HepG2 (cell line): Measurements from ENCODE around the gene PRRC1. TPM values are rescaled to one million over a fixed set of nuclear protein-coding genes. Genes with fewer than 3 reads are reported as not detected.

ENCODE experiments used
- BCL6 ChIP-seq: IDR thresholded peaks from 2 replicates; pipeline ENCODE4 v1.6.1; 2016; ENCODE audit warnings: missing genetic modification reagents, missing compliant biosample characterization
- ESRRA ChIP-seq: sonication (generic); formaldehyde crosslinking; IDR thresholded peaks from 2 replicates; pipeline ENCODE4 v1.5.1; 2020; ENCODE audit warnings: mild to moderate bottlenecking, low read depth, missing genetic modification reagents
- HDAC2 ChIP-seq: sonication (generic); formaldehyde crosslinking; IDR thresholded peaks from 2 replicates; pipeline ENCODE4 v1.4.0; 2020; ENCODE audit warnings: missing genetic modification reagents
- KDM4B ChIP-seq: sonication (generic); formaldehyde crosslinking; IDR thresholded peaks from 2 replicates; pipeline ENCODE4 v1.4.0; 2020; ENCODE audit warnings: missing genetic modification reagents
- MAFK ChIP-seq, 2 experiments: IDR thresholded peaks in 1 of 2; conservative IDR thresholded peaks in 1 of 2; 2 replicates each; pipeline ENCODE4 v1.6.1; 2011; ENCODE audit warnings: improper control_type of control experiment in 2 of 2, low read length in 2 of 2
- MED1 ChIP-seq: sonication (generic); formaldehyde crosslinking; IDR thresholded peaks from 2 replicates; pipeline ENCODE4 v1.4.0; 2020; ENCODE audit warnings: missing genetic modification reagents
- PHF20 ChIP-seq: sonication (generic); formaldehyde crosslinking; IDR thresholded peaks from 2 replicates; pipeline ENCODE4 v1.5.0; 2020; ENCODE audit warnings: mild to moderate bottlenecking, missing genetic modification reagents
- RBAK ChIP-seq: sonication (generic); formaldehyde crosslinking; IDR thresholded peaks from 2 replicates; pipeline ENCODE4 v1.5.1; 2020; ENCODE audit warnings: mild to moderate bottlenecking, missing genetic modification reagents
- SIX1 ChIP-seq: sonication (generic); formaldehyde crosslinking; IDR thresholded peaks from 2 replicates; pipeline ENCODE4 v1.4.0; 2020; ENCODE audit warnings: missing genetic modification reagents, borderline replicate concordance
- YEATS4 ChIP-seq: sonication (generic); formaldehyde crosslinking; IDR thresholded peaks from 2 replicates; pipeline ENCODE4 v1.4.0; 2020; ENCODE audit warnings: missing genetic modification reagents, borderline replicate concordance
- ZBTB20 ChIP-seq: sonication (generic); formaldehyde crosslinking; IDR thresholded peaks from 2 replicates; pipeline ENCODE4 v1.8.1; 2023; ENCODE audit warnings: missing genetic modification reagents, low read depth, mild to moderate bottlenecking, borderline replicate concordance
- ZFP36L1 ChIP-seq: sonication (generic); formaldehyde crosslinking; IDR thresholded peaks from 2 replicates; pipeline ENCODE4 v1.8.0; 2022; ENCODE audit warnings: mild to moderate bottlenecking, missing genetic modification reagents, moderate library complexity
- ZMYM3 ChIP-seq: sonication (generic); formaldehyde crosslinking; IDR thresholded peaks from 2 replicates; pipeline ENCODE4 v1.5.1; 2020; ENCODE audit warnings: mild to moderate bottlenecking, missing genetic modification reagents
- ZNF644 ChIP-seq: IDR thresholded peaks from 2 replicates; pipeline ENCODE4 v1.6.1; 2016; ENCODE audit warnings: low read depth
- ZNF782 ChIP-seq: sonication (generic); formaldehyde crosslinking; IDR thresholded peaks from 2 replicates; pipeline ENCODE4 v1.4.0; 2020; ENCODE audit warnings: missing genetic modification reagents, mild to moderate bottlenecking, borderline replicate concordance
- polyA plus RNA-seq, 8 experiments: library from polyadenylated mRNA; depleted of rRNA in 3 of 8; stranded (reverse) in 7 of 8; unstranded in 1 of 8; fragments of >200 nt; fragmentation: Illumina TruSeq in 4 of 8; extraction: Trizol in 4 of 8; gene quantifications; 2 replicates each; pipeline versions ENCODE4 v1.2.1 to v1.2.3, GENCODE V29; 2011 to 2016; ENCODE audit warnings: low read depth in 4 of 8, missing spikeins in 1 of 8, mixed read lengths in 1 of 8; ENCODE audit not compliant: insufficient read depth in 1 of 8
- total RNA-seq, 5 experiments: library from RNA; depleted of rRNA; stranded (reverse); fragments of >200 nt; fragmentation: Illumina TruSeq; extraction: Trizol; gene quantifications; 2 replicates each; pipeline ENCODE4 v1.2.3, GENCODE V29; 2016; ENCODE audit warnings: low read depth in 1 of 5
- TF ChIP-seq, protein P1 (sequence below): sonication (generic); formaldehyde crosslinking; IDR thresholded peaks from 2 replicates; pipeline ENCODE4 v1.5.1; 2020; ENCODE audit warnings: mild to moderate bottlenecking, missing genetic modification reagents
- TF ChIP-seq, protein P2 (sequence below): sonication (generic); formaldehyde crosslinking; IDR thresholded peaks from 2 replicates; pipeline ENCODE4 v1.4.0; 2020; ENCODE audit warnings: mild to moderate bottlenecking, missing genetic modification reagents

PRRC1 gene
- total and polyA plus RNA-seq, 2 of the 13 experiments (the other 11 are each of a cell fraction or from before 2014, with no cell fraction given): 48.5 to 51.9 TPM

DNA sequence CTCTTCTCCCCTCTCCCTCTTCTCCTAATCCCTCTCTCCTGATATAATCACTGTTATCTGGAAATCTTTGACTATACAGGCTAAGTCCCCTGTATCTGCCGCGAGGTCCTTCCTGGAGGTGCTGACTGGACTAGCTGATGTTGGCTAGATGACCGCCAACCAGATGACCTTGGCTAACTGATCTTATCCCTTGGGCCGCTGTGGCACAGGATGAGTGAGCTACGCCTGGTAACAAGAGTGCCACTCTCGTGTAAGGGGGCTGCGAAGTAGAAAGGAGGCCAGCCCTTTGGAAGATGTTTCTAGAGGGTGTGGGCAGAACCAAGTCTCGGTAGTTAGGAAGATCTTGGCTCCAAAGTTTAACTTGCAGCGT lies 345 bp upstream of the PRRC1 start (continued):
- peak; percentile 76 for TF ChIP-seq ESRRA (CRISPR knock-in tag)
- peak; percentile 7; the same call in 1 of the 2 replicates for TF ChIP-seq ZFP36L1 (CRISPR knock-in tag)
- peak; percentile 5; the same call in 1 of the 2 replicates for TF ChIP-seq ZBTB20 (CRISPR knock-in tag)
- TF ChIP-seq YEATS4 (CRISPR knock-in tag): no peak
- TF ChIP-seq KDM4B (CRISPR knock-in tag): no peak
- TF ChIP-seq ZNF644 (CRISPR knock-in tag): 0 out of 2 replicates have a peak, but pooled peaks have one; percentile 42
- TF ChIP-seq SIX1 (CRISPR knock-in tag): no peak
- no peak for TF ChIP-seq MED1 (CRISPR knock-in tag)
- peak; percentile 100 for TF ChIP-seq RBAK
- TF ChIP-seq ZNF782 (CRISPR knock-in tag): no peak
- TF ChIP-seq, protein P1, sequence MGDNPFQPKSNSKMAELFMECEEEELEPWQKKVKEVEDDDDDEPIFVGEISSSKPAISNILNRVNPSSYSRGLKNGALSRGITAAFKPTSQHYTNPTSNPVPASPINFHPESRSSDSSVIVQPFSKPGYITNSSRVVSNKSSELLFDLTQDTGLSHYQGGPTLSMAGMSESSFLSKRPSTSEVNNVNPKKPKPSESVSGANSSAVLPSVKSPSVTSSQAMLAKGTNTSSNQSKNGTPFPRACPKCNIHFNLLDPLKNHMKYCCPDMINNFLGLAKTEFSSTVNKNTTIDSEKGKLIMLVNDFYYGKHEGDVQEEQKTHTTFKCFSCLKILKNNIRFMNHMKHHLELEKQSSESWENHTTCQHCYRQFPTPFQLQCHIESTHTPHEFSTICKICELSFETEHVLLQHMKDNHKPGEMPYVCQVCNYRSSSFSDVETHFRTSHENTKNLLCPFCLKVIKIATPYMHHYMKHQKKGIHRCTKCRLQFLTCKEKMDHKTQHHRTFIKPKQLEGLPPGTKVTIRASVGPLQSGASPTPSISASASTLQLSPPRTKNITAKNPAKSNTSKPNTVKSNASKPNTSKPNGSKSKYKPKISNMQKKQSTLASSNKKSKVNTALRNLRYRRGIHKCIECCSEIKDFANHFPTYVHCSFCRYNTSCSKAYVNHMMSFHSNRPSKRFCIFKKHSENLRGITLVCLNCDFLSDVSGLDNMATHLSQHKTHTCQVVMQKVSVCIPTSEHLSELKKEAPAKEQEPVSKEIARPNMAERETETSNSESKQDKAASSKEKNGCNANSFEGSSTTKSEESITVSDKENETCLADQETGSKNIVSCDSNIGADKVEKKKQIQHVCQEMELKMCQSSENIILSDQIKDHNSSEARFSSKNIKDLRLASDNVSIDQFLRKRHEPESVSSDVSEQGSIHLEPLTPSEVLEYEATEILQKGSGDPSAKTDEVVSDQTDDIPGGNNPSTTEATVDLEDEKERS: peak; percentile 4; the same call in 1 of the 2 replicates
- TF ChIP-seq PHF20 (CRISPR knock-in tag): peak; percentile 0; the same call in 1 of the 2 replicates
- peak in 1 of 2 experiments; percentile 10; a peak in 1 of 4 replicates for TF ChIP-seq MAFK (conservative IDR thresholded peaks at IDR 0.05 in 1 of 2, IDR thresholded peaks at IDR 0.05 in 1 of 2; ENCODE audit: low read length in 2 of 2)
- peak; percentile 66; the same call in 1 of the 2 replicates for TF ChIP-seq ZMYM3 (CRISPR knock-in tag)
- TF ChIP-seq, protein P2, sequence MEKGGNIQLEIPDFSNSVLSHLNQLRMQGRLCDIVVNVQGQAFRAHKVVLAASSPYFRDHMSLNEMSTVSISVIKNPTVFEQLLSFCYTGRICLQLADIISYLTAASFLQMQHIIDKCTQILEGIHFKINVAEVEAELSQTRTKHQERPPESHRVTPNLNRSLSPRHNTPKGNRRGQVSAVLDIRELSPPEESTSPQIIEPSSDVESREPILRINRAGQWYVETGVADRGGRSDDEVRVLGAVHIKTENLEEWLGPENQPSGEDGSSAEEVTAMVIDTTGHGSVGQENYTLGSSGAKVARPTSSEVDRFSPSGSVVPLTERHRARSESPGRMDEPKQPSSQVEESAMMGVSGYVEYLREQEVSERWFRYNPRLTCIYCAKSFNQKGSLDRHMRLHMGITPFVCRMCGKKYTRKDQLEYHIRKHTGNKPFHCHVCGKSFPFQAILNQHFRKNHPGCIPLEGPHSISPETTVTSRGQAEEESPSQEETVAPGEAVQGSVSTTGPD (CRISPR knock-in tag): no peak
- TF ChIP-seq BCL6 (CRISPR knock-in tag): 0 out of 2 replicates have a peak, but pooled peaks have one; percentile 14
- TF ChIP-seq HDAC2: peak; percentile 9; the same call in 1 of the 2 replicates
